ENCODE results near the gene TBC1D14. TPM values are rescaled to one million over a fixed set of nuclear protein-coding genes. Genes with fewer than 3 reads are reported as not detected.

Gene TBC1D14, protein sequence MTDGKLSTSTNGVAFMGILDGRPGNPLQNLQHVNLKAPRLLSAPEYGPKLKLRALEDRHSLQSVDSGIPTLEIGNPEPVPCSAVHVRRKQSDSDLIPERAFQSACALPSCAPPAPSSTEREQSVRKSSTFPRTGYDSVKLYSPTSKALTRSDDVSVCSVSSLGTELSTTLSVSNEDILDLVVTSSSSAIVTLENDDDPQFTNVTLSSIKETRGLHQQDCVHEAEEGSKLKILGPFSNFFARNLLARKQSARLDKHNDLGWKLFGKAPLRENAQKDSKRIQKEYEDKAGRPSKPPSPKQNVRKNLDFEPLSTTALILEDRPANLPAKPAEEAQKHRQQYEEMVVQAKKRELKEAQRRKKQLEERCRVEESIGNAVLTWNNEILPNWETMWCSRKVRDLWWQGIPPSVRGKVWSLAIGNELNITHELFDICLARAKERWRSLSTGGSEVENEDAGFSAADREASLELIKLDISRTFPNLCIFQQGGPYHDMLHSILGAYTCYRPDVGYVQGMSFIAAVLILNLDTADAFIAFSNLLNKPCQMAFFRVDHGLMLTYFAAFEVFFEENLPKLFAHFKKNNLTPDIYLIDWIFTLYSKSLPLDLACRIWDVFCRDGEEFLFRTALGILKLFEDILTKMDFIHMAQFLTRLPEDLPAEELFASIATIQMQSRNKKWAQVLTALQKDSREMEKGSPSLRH
- total RNA-seq (2014; rRNA removed; shearing (Covaris generic)) = 53.5 and 58.4 TPM in 2 replicates

DNA sequence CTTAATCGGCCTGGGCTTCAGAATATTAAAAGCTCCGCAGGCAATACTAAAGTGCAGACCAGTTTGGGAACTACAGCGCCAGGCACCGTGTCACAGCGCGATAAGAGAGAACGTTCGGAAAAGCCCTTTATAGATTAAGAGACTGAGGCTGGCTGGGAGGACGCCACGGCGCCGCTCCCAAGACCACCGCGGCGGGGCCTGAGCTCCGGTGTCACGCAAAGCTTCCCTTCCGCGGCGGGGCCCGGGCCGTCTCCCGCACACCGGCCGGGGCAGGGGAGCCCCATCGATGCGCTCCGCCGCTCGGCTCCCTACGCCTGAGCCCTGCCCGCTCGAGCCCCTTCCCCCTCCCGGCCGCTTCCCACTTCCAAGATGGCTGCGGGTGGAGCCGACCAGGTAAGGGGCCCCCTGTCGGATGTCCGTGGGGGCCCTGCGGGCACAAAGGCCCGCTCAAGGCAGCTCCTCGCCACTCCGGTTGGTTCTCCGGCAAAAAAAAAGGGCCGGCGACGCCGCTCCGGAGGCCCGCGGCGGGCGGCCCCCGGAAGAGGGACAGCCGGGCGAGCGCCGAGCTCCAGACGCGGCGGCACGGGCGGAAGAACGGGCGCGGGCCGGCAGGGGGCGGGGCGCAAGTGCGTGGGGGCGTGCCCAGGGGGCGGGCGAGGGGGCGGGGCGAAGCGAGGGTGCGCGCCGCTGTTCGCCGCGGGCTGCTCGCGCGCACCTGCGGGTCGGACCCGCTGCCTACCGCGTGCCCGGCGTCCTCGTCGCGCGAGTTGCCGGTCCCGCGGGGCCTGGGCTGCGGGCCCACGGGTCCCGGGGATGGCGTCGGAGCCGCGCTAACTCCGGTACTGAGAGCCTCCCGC is at the start of gene TBC1D14:
Gene TBC1D14, plus strand, starts transcription at position 714 of the 857 bp plus-strand sequence. CDS start 13,564 bp downstream, outside the sequence.
- in situ Hi-C loops (cut with HindIII; ENCODE audit: low sequenced_read_pairs) = loop anchor here (10.0 kb wide), 1 partner anchor 55 kb away; no protein-coding TSS in a partner anchor
- peak; percentile 89 for DNase-seq (ENCODE audit: low spot score)

DNA sequence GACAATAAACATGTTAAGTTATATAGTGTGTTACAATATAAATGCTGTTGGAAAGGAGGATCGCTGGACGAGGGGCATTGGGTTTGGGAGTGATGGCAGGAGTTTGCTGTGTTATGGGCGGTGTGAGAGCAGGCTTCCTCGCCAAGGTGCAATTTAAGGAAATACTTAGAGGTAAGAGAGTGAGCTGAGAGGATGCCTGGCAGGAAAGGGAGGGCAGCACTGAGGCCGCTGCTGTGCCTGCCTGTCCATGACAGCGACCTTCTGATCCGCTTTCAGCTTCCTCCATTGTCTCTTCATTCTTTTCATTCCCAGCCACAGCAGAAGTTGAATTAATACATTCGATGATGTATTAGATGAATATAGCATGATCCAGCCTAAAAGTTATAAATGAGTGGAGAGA is 41.2 kb upstream of the TBC1D14 start:
- in situ Hi-C loops (cut with HindIII; ENCODE audit: low sequenced_read_pairs) = no loop called here
- DNase-seq (ENCODE audit: low spot score) = no peak

DNA sequence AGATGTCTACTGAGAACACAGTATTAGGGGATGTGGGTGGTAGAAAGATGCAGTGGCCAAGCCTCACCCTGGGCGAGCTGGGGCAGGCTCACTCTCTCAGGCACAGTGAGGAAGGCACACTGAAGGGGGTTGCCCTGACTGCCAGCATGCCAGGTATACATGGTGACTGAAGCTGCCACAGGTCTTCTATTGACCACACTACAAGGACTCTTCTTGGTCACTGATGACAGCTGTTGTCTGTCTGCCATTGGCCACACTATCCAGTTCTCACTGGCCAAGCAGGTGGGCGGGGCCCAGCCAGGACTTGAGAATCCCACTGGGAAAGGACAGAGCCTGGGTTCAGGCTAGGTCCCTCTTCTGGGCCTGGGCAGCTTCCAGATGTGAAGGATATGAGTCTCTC is 39.7 kb upstream of the TBC1D14 start:
- no peak for DNase-seq (ENCODE audit: low spot score)
- in situ Hi-C loops (cut with HindIII; ENCODE audit: low sequenced_read_pairs) = no loop called here

DNA sequence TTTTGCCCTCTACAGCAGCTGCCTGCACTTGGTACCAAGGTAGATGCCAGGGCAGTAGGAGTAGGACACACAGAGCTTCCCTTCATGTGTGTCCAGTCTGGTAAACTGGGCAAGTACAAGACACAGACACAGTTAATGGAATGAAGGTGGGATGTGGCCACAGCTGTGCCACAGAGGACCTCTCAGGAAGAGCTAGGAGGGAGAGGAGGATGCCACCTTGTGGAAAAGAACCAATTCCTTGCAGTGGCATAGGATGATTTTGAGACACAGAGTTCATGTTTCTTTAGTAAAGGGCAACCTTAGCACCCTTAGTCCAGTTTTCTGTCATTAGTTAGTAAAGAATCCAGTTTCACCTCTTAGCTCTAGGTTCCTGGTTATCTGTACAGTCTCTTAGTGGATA is 36.3 kb upstream of the TBC1D14 start:
- DNase-seq (ENCODE audit: low spot score) = no peak
- in situ Hi-C loops (cut with HindIII; ENCODE audit: low sequenced_read_pairs) = no loop called here

DNA sequence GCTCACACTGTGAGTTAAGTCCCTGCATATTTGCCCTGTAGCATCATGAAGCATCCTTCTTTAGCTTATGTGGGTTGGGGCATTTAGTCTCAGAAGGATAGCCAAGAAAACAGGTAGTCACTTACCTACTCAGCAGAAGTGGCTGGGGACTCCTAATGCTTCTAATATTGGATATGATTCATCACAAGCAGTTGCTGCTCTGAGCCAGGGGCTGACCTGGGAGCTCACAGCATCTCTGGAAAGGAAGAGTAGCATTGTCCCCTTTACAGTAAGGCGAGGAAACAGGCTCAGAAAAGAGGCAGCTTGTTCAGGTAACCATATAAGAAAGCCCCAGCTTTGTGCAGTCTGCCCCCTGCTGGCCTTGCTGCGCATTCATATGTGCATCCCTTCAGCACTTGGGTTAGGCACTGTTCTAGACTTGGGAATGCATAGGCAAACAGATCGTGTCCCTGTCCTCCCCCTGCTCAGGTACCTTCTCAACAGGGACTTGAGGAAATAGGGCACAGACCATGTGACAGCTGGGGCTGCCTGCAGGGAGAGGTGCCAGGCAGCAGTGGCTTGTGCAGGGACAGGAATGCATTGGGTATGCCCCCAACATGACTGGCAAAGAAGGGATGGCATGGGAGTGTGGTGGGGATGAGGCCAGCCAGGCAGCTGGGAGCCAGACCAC is 35.7 kb upstream of the TBC1D14 start:
- in situ Hi-C loops (cut with HindIII; ENCODE audit: low sequenced_read_pairs) = no loop called here
- DNase-seq (ENCODE audit: low spot score) = peak; percentile 76

DNA sequence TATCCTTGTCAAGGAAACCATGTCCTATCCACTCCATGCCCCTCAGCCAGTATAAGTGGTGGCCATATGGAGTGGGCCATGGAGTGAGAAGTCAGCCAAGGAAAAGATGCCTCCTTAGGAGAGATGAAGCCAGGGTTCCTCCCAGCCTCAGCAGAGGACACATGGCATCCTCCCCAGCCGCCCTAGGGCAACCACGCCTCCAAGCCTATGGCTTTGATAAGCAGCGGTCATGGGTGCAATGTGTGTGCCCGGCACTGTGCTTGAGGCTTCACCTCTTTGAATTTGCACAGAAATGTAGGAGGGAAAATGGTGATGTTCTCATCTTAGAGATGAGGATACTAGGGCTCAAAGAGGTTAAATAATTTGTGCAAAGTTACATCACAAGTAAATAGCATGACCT is 34.6 kb upstream of the TBC1D14 start:
- DNase-seq (ENCODE audit: low spot score) = no peak
- in situ Hi-C loops (cut with HindIII; ENCODE audit: low sequenced_read_pairs) = no loop called here

DNA sequence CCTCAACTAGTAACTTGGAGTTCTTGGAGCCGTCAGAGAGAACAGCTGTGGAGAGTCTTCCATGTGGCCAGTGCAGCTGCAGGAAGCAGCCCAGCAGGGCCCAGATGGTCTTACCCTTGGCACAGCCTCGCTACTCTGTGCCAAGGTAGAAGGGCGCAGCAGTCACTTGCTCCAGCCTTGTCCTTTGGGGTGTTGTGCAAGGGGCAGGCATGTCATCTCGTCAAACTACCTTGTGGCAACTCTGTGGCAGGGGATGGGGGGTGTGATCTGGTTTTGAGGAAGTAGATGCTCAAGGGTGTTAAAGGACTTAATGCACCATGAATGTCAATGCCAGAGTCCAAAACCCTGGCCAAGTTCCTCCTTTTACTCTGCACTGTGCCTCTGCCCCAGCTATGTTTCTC is 34.2 kb upstream of the TBC1D14 start:
- in situ Hi-C loops (cut with HindIII; ENCODE audit: low sequenced_read_pairs) = no loop called here
- DNase-seq (ENCODE audit: low spot score) = no peak

DNA sequence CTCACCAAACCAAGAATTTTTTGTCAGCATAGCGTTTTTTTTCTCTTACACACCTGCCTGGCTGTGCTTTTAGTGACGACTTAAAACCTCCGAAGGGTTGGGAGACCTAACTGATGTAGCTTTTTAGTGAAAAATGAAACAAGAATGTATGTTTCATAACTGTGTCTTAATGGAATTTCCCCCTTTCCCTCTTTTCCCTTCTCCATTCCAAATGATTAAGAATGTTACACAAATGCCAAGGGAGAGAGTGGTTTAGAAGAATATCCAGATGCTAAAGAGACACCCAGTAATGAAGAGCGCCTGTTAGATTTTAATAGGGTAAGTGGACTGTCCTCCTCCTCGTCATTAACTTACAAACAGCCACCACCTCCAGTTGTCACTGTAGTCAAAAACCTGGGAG is 33.2 kb upstream of the TBC1D14 start:
- in situ Hi-C loops (cut with HindIII; ENCODE audit: low sequenced_read_pairs) = no loop called here
- no peak for DNase-seq (ENCODE audit: low spot score)

DNA sequence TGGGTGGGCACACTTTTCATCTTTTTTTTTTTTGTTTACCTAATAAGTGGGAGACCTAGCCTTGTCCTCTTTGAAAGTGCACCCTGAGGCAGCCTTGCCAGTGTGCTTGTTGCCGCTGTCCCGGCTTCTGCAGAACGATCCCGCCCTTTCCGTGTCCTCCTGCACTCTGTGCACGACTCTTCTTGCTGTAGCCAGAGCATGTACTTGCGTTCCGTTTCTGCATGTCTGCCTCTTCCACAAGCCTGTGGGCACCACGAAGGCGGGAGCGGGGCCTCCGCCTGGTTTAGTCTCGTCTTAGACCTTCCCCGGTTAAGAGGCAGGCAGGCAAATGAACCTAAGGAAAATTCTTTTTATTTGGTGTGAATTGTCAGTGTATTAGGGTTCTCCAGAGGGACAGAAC is 32.6 kb upstream of the TBC1D14 start:
- DNase-seq (ENCODE audit: low spot score) = no peak
- in situ Hi-C loops (cut with HindIII; ENCODE audit: low sequenced_read_pairs) = no loop called here

DNA sequence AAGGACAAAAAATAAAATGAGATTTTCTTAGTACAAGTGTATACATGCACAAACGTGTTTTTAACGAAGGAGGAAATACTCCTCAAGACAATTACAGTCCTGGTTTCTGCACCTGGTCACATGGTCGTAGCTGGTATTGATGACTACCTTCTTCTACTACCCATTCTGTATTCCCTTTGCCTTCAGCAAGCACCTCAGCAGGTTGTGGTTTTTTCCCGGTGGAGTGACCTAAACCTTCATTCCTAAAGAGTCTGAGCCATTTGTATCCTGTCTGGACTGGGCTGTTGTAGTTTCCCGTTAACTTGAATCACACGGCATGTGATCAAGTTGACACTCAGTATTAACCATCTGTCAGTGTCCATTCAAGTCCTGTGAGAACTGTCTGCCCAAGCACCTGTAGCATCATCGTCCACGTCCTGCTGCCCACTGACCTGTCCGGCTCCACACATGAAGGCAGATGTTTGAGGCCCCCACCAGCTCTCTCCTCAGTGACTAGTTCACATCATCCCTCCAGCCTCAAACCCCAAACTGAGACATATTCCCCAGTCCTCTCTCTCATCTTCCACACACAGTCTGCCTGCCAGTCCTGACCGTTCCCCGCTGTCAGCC is 31.1 kb upstream of the TBC1D14 start:
- DNase-seq (ENCODE audit: low spot score) = no peak
- in situ Hi-C loops (cut with HindIII; ENCODE audit: low sequenced_read_pairs) = no loop called here

DNA sequence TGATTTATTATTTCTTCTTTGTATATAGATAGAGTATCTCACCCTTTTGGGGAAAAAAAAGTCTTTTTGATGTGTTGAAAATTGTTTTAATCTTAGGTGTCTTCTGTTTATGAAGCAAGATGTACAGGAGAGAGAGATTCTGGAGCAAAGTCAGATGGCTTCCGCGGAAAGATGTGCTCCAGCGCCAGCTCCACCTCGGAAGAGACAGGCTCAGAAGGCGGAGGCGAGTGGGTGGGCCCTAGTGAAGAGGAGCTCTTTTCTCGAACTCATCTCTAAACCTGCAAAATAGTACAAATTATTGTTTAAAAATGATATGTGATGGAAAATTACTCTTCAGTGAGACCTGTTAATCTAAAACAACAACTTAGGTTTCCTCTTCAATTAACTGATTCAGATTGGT is 28.9 kb upstream of the TBC1D14 start:
- in situ Hi-C loops (cut with HindIII; ENCODE audit: low sequenced_read_pairs) = no loop called here
- DNase-seq (ENCODE audit: low spot score) = no peak

DNA sequence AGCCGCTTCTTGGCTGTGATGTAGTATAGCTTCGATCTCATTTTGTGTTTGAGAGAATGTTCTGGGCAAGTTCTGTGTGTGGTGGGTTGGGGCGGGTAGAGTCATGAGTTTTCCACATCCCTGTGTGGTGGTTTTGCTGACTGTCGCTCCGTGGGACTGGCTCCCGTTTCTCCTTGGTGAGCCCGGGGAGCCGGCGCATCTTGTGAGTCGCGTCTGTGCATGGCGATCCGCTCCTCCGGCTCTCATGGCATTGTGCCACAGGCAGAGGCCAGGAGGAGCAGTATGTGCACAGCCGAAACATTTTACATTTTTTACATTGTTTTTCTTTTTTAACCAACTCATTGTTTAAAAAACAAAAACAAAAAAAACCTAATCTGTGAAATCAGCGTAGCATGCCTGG is 27.7 kb upstream of the TBC1D14 start:
- in situ Hi-C loops (cut with HindIII; ENCODE audit: low sequenced_read_pairs) = no loop called here
- DNase-seq (ENCODE audit: low spot score) = no peak

DNA sequence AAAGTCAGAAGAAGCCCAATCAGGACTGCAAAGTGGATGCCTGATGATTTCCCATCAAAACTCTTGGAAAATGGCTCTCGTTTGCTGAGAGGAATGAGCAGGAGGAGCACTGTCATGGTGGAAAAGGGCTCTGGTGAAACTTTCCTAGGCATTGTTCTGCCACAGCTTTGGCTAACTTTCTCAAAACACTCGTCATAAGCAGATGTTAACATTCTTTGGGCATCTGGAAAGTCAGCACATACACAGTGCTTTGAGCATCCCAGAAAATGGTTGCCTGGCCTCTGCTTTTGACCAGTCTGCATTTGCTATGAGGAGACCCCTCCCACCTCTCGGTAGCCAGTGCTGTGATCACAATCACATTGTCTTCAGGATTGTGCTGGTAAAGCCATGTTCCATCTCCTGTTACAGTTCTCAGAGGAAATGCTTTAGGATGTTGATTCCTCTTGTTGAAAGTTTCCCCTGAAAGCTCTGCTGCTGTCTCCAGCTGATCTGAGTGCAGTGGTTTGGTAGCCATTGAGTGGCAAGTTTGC is 25.2 kb upstream of the TBC1D14 start:
- in situ Hi-C loops (cut with HindIII; ENCODE audit: low sequenced_read_pairs) = no loop called here
- no peak for DNase-seq (ENCODE audit: low spot score)

DNA sequence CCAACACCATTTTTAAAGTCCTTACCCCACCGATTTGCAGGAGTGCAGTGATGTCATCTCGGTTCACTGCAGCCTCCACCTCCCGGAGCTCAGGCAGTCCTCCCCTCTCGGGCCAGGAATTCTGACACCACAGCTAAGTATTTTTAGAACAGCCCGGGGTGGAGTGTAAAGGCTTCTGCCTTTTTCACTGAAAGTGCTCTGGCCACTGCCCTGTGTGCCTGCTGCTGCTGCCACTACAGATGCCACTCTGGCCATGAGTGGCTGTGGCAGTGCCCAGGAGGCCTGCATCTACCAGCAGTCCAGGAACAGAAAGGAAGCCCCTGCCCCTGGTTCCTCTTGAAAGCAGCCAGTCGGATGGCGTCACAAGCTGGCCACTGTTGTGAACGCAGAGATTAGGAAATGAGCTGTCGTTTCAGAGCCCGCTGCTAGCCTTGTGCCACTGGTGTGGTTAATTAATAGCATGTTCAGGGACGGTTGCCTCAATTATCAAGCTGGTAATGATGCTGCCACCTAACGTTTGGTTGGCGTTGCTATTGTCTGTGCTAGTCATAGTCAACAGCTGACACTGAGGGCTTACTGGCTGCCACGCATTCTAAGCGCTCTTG is 23.6 kb upstream of the TBC1D14 start:
- peak; percentile 88 for DNase-seq (ENCODE audit: low spot score)
- in situ Hi-C loops (cut with HindIII; ENCODE audit: low sequenced_read_pairs) = no loop called here

DNA sequence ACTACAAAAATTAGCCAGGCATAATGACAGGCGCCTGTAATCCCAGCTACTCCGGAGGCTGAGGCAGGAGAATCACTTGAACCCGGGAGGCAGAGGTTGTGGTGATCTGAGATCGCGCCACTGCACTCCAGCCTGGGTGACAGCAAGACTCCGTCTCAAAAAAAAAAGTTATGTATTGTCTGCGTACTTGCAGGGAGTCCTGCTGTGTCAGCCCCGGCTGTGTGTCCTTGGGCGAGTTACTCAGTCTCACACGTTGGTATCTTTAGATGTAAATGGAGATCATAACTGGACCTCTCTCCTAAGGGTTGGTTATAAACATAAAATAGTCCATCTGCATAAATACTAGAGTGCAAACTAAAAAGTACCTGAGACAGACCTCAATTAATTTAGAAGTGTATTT is 22.7 kb upstream of the TBC1D14 start:
- in situ Hi-C loops (cut with HindIII; ENCODE audit: low sequenced_read_pairs) = no loop called here
- no peak for DNase-seq (ENCODE audit: low spot score)

DNA sequence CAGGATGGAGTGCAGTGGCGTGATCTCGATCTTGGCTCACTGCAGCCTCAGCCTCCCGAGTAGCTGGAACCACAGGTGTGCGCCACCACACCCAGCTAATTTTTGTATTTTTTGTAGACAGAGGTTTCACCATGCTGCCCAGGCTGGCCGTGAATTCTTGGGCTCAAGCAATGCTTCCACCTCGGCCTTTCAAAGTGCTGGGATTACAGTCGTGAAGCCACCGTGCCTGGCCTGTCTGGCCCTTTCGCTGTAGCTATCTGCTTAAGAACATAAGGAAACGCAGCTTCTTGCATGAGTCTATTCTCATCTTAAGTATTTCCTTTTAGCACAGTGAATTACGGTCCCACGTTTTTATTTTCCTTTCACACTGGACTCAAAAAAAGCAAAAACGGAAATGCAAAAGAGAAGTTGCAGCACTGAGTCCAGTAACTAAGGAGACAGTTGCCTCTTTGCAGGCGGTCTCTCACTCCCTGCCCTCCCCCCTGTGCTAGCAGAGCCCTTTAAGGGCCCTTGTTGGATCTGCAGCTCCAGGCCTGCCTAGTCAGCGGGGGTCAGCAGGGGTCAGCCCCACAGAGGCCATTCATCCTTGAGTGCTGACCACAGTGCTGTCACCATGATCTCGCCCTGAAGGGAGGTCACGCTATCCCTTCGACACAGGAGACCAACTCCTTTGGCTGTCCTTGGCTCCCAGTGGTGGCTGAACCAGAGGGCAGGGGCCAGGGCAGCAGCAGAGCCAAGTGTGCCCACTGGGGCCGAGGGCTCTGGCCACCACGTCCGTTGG is 21.8 kb upstream of the TBC1D14 start:
- no peak for DNase-seq (ENCODE audit: low spot score)
- in situ Hi-C loops (cut with HindIII; ENCODE audit: low sequenced_read_pairs) = no loop called here

DNA sequence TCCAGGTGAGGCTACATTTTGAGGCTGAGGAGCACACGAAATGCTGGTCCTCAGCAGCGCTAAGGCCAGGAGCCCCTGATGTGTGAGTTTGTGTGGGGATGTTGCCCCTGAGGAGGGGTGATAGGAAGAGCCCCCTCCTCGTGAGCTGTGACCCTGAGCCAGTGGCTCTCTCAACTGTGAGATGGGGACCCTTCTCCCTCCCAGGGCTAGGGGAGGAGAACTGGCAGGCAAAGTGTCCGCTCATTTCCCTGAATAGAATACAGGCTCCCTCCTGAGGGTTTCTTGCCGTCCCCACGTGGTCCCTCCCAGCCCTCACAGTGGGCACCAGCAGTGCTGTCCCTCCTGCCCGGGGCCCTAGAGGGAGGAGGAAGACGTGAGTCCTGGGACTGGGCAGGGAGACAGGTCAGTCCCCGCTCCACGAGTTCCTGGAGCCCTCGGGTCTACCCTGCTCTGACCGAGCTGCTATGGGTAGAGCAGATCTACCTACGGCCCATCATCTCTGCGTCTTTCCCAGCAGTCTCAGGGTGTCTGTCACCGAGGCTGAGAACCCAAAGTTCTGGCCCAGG is 21.0 kb upstream of the TBC1D14 start:
- in situ Hi-C loops (cut with HindIII; ENCODE audit: low sequenced_read_pairs) = no loop called here
- DNase-seq (ENCODE audit: low spot score) = no peak

All from G401 (cell line).